ENCODE results near the gene MTIF3.

DNA sequence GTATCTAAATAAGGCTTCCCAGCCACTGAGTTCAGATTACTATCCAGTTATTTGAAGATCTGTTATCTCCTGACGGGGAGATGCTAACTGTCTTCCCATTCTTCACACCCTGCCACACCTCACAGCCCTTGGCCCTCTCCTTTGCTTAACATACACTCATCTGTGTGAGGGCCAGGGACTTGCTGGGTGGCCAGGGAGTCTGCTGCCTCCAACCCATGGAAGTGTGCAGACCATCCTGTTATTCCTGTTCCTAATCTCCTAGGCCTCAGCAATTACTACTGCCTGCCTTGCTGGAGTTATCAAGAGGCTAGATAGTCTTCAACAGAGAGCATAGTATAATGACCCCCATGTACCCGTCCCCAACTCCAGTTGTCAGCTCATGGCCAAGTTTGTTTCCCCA, 62.1 kb downstream of the MTIF3 start:
- TF ChIP-seq CTCF (IDR thresholded peaks at IDR 0.05; ENCODE audit: poor library complexity, severe bottlenecking) (no peak), EP300 (conservative IDR thresholded peaks at IDR 0.05; ENCODE audit: poor library complexity, severe bottlenecking) (no peak), EZH2 (IDR thresholded peaks at IDR 0.05; ENCODE audit: borderline replicate concordance, insufficient read depth, low read length, poor library complexity, severe bottlenecking) (no peak), POLR2AphosphoS5 (IDR thresholded peaks at IDR 0.05) (no peak)
- TF ChIP-seq, protein P1, sequence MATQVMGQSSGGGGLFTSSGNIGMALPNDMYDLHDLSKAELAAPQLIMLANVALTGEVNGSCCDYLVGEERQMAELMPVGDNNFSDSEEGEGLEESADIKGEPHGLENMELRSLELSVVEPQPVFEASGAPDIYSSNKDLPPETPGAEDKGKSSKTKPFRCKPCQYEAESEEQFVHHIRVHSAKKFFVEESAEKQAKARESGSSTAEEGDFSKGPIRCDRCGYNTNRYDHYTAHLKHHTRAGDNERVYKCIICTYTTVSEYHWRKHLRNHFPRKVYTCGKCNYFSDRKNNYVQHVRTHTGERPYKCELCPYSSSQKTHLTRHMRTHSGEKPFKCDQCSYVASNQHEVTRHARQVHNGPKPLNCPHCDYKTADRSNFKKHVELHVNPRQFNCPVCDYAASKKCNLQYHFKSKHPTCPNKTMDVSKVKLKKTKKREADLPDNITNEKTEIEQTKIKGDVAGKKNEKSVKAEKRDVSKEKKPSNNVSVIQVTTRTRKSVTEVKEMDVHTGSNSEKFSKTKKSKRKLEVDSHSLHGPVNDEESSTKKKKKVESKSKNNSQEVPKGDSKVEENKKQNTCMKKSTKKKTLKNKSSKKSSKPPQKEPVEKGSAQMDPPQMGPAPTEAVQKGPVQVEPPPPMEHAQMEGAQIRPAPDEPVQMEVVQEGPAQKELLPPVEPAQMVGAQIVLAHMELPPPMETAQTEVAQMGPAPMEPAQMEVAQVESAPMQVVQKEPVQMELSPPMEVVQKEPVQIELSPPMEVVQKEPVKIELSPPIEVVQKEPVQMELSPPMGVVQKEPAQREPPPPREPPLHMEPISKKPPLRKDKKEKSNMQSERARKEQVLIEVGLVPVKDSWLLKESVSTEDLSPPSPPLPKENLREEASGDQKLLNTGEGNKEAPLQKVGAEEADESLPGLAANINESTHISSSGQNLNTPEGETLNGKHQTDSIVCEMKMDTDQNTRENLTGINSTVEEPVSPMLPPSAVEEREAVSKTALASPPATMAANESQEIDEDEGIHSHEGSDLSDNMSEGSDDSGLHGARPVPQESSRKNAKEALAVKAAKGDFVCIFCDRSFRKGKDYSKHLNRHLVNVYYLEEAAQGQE (IDR thresholded peaks at IDR 0.05; ENCODE audit: borderline replicate concordance): no peak

Data from neural cell (in vitro differentiated cells).